AG04450 (cell line): ENCODE results near the gene CAPN11. TPM values are rescaled to one million over a fixed set of nuclear protein-coding genes. Genes with fewer than 3 reads are reported as not detected.
"Not testable (repeated sequence)": the region's sequence is repeated elsewhere in the genome, so short reads cannot be mapped to it uniquely, and the experiment has no call there.

Experiments used
- CTCF ChIA-PET: fragments of 300-600, 350-600 bp; formaldehyde crosslinking; extraction: SDS; loops from one replicate; lab custom pipeline; 2022; ENCODE audit warnings: antibody characterized with exemption, inconsistent platforms; lab: Charles Lee
- POLR2A ChIA-PET: fragments of 350-600 bp; formaldehyde crosslinking; extraction: SDS; loops from one replicate; lab custom pipeline; 2021; ENCODE audit warnings: antibody characterized with exemption, inconsistent platforms; lab: Yijun Ruan, JAX
- DNase-seq: peaks from one replicate; pipeline ENCODE4 v3.0.0-alpha.2; 2011; ENCODE audit warnings: low read depth, low spot score
- H3K27ac ChIP-seq: one replicate; pipeline ENCODE4 v1.5.1; 2012; ENCODE audit warnings: low read depth, low read length, control low read depth
- H3K27me3 ChIP-seq: one replicate; pipeline ENCODE4 v1.6.0; 2012; ENCODE audit warnings: low read length; ENCODE audit not compliant: control insufficient read depth, insufficient read depth
- H3K4me3 ChIP-seq: 2 replicates; pipeline ENCODE4 v1.5.1; 2011; ENCODE audit warnings: mild to moderate bottlenecking, low read depth, low read length, control low read depth
- H3K9me3 ChIP-seq: 2 replicates; pipeline ENCODE4 v1.5.1; 2012; ENCODE audit warnings: low read length; ENCODE audit not compliant: control insufficient read depth, insufficient read depth
- polyA plus RNA-seq: library from polyadenylated mRNA; depleted of rRNA; stranded (reverse); fragments of >200 nt; gene quantifications from 2 replicates; pipeline ENCODE4 v1.2.3, GENCODE V29; 2011
- TF ChIP-seq, protein P1 (sequence below): IDR thresholded peaks from 2 replicates; pipeline ENCODE4 v1.5.1; 2011; ENCODE audit warnings: low read depth, low read length, control low read depth, inconsistent platforms

Gene CAPN11
- polyA plus RNA-seq, 1 experiment, result 0.04 TPM

DNA sequence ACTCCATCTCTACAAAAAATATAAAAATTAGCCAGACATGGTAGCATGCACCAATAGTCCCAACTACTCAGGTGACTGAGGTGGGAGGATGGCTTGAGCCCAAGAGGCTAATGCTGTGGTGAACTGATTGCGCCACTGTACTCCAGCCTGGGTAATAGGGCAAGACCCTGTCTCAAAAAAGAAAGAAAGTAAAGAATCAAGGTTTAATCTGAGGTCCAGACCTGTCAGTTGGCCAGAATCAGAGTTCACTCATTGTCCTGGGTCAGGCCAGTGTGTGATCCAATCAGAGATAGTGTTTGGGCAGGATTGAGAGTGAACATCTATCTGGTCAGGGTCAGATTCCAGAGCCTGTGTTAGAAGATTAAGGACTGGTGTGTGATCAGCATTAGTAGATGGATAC is 15.8 kb upstream of the CAPN11 start:
- no peak overlapping the region for H3K27ac ChIP-seq
- H3K4me3 ChIP-seq, result no peak overlapping the region
- ChIA-PET POLR2A (no interaction called here), CTCF (no interaction called here)
- DNase-seq, result no peak
- TF ChIP-seq, protein P1, sequence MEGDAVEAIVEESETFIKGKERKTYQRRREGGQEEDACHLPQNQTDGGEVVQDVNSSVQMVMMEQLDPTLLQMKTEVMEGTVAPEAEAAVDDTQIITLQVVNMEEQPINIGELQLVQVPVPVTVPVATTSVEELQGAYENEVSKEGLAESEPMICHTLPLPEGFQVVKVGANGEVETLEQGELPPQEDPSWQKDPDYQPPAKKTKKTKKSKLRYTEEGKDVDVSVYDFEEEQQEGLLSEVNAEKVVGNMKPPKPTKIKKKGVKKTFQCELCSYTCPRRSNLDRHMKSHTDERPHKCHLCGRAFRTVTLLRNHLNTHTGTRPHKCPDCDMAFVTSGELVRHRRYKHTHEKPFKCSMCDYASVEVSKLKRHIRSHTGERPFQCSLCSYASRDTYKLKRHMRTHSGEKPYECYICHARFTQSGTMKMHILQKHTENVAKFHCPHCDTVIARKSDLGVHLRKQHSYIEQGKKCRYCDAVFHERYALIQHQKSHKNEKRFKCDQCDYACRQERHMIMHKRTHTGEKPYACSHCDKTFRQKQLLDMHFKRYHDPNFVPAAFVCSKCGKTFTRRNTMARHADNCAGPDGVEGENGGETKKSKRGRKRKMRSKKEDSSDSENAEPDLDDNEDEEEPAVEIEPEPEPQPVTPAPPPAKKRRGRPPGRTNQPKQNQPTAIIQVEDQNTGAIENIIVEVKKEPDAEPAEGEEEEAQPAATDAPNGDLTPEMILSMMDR, result no peak
- H3K27me3 ChIP-seq, result no peaks in the 10 kb centered on the region
- no peaks in the 10 kb centered on the region for H3K9me3 ChIP-seq

DNA sequence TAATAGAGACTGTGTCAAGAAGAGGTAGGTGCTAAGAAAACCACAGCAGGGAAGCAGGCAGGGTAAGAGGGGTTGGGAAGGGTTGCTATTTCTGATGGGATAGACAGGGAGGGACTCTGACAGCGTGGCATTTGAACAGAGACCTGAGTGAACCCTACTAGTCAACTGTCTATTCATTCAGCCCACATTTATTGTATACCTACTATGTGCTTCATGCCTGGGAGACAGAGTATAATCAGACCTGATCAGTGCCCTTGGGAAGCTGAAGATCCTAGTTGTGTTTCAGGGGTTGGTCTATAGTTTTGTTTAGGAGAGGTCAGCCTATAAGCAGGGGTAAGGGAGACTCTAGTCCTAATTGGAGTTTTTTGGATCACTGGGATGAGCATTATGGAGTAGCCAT is 14.9 kb upstream of the CAPN11 start:
- POLR2A ChIA-PET, result no interaction called here

DNA sequence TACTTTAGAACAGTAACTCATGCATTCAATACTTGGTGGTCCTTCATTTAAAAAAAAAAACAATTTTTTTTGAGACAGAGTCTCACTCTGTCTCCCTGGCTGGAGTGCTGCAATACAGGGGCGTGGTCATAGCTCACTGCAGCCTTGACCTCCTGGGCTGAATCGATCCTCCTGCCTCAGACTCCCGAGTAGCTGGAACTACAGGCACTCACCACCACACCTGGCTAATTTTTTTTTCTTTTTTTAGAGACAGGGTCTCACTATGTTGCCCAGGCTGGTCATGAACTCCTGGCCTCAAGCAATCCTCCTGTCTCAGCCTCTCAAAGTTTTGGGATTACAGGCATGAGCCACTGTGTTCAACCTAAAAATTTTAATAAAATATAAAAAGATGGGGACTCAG is 14.1 kb upstream of the CAPN11 start:
- POLR2A ChIA-PET, H3K27ac ChIP-seq, CTCF ChIA-PET, H3K4me3 ChIP-seq, H3K27me3 ChIP-seq, H3K9me3 ChIP-seq, DNase-seq: not testable (repeated sequence)

More for the DNA sequence above, 14.9 kb upstream of the CAPN11 start:
- H3K9me3 ChIP-seq, result no peaks in the 10 kb centered on the region
- no peaks in the 10 kb centered on the region for H3K27me3 ChIP-seq
- TF ChIP-seq, protein P1, result no peak
- CTCF ChIA-PET, result interaction anchor here (0.8 kb wide), 1 partner anchor 14 kb away, joined by 3 read pairs; no protein-coding TSS in a partner anchor
- DNase-seq, result no peak
- no peak overlapping the region for H3K4me3 ChIP-seq
- no peak overlapping the region for H3K27ac ChIP-seq

DNA sequence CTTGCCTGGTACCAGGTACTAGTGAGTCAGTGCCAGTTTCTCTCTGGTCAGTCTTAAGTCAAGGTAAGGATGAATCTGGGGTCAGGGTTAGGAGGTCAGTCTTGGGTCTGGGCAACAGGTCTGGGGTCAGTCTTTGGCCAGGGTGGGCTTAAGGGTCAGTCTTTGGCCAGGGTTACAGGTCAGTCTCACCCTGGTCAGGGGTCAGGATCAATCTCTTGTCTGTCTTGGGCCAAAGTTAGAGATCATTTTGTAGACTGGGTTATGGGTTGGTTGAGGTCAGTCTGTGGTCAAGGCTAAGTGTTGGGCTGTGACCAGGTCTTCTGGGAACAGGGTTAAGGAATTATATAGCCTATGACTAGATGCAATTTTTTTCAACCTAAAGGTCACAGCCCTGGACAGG is 12.8 kb upstream of the CAPN11 start:
- POLR2A ChIA-PET, result no interaction called here
- no peak for DNase-seq

DNA sequence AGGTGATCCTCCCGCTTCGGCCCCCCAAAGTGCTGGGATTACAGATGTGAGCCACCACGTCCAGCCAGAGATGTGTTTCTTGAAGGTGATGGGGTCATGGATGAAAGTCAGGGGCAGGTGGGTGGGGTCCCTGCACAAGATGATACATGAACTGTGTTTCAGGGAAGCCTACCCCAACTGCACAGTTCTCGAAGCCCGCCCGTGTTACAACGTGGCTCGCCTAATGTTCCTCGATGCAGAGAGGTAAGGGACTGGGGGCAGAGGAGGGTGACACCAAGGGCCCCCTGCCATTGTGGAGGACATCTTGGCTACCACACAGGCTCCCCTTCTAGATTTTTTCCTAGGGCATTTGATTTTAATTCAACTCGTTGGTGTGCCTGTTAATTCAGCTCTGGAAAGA is 11.9 kb upstream of the CAPN11 start:
- H3K27ac ChIP-seq, result no peak overlapping the region
- H3K9me3 ChIP-seq, result no peaks in the 10 kb centered on the region
- no peaks in the 10 kb centered on the region for H3K27me3 ChIP-seq
- TF ChIP-seq, protein P1, result no peak
- no peak for DNase-seq
- POLR2A ChIA-PET, result no interaction called here
- H3K4me3 ChIP-seq, result no peak overlapping the region
- CTCF ChIA-PET, result no interaction called here

More for the DNA sequence above, 12.8 kb upstream of the CAPN11 start:
- no peak overlapping the region for H3K4me3 ChIP-seq
- TF ChIP-seq, protein P1, result no peak
- H3K27ac ChIP-seq, result no peak overlapping the region
- no peaks in the 10 kb centered on the region for H3K9me3 ChIP-seq
- H3K27me3 ChIP-seq, result no peaks in the 10 kb centered on the region
- CTCF ChIA-PET, result interaction anchor here (0.9 kb wide), 1 partner anchor 49 kb away, joined by 4 read pairs; no protein-coding TSS in a partner anchor

DNA sequence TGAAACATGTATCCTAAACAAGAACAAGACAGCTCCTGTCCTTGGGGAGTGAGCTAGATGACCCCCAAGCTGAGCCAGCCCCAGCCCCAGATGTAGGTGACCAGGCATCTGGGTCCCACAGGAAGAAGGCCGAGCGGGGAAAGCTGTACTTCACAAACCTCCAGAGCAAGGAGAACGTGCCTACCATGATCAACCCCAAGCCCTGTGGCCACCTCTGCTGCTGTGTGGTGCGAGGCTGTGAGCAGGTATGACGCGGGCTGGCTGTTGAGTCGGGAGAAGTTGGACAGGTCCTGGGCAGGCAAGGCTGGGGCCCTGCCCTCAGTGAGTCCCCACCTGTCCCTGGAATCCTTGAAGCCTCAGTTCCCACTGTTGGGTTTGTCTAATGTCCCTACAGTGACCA is 11.4 kb upstream of the CAPN11 start:
- TF ChIP-seq, protein P1, result no peak
- H3K27ac ChIP-seq, result no peak overlapping the region
- CTCF ChIA-PET, result no interaction called here
- POLR2A ChIA-PET, result no interaction called here
- no peak for DNase-seq
- no peaks in the 10 kb centered on the region for H3K9me3 ChIP-seq
- no peak overlapping the region for H3K4me3 ChIP-seq
- no peaks in the 10 kb centered on the region for H3K27me3 ChIP-seq
